CD14-positive monocyte (primary cell): ENCODE data around the gene MAGEB17. TPM values are rescaled to one million over a fixed set of nuclear protein-coding genes. Genes with fewer than 3 reads are reported as not detected.

Source experiments
- DNase-seq, 3 donors: peaks; one replicate each; pipeline ENCODE4 v3.0.0-alpha.2; 2011 to 2022
- H2AFZ ChIP-seq: 2 replicates; pipeline ENCODE4 v1.6.0; 2012; ENCODE audit warnings: mild to moderate bottlenecking, low read depth, low read length, inconsistent platforms; ENCODE audit not compliant: insufficient read depth, poor library complexity, severe bottlenecking
- H3K27ac ChIP-seq, 2 donors: 1 replicate in 1 of 2; 2 replicates in 1 of 2; pipeline ENCODE4 v1.5.1; 2012 to 2013; ENCODE audit warnings: low read length in 2 of 2, control low read depth in 1 of 2, inconsistent platforms in 1 of 2, low read depth in 1 of 2, mild to moderate bottlenecking in 1 of 2
- H3K27me3 ChIP-seq, 2 donors: one replicate each; pipeline versions ENCODE4 v1.6.0 to v1.6.1; 2011 to 2013; ENCODE audit warnings: low read length in 2 of 2; ENCODE audit not compliant: control insufficient read depth in 2 of 2, insufficient read depth in 2 of 2
- H3K36me3 ChIP-seq, 2 donors: replicated peaks in 1 of 2; 1 replicate in 1 of 2; 2 replicates in 1 of 2; pipeline versions ENCODE4 v1.5.1 to v1.6.1; 2012 to 2013; ENCODE audit warnings: low read length in 2 of 2, control low read depth in 1 of 2, inconsistent platforms in 1 of 2, mild to moderate bottlenecking in 1 of 2; ENCODE audit not compliant: insufficient read depth in 2 of 2, control insufficient read depth in 1 of 2
- H3K4me1 ChIP-seq, 2 donors: 1 replicate in 1 of 2; 2 replicates in 1 of 2; pipeline versions ENCODE4 v1.5.1 to v1.6.1; 2012 to 2013; ENCODE audit warnings: low read length in 2 of 2, control low read depth in 1 of 2, inconsistent platforms in 1 of 2, mild to moderate bottlenecking in 1 of 2, moderate library complexity in 1 of 2; ENCODE audit not compliant: insufficient read depth in 2 of 2, control insufficient read depth in 1 of 2
- H3K4me2 ChIP-seq: replicated peaks from 2 replicates; pipeline ENCODE3; 2012; ENCODE audit warnings: low read length, moderate library complexity, mild to moderate bottlenecking; ENCODE audit not compliant: poor library complexity, severe bottlenecking; ENCODE audit errors: extremely low read depth
- H3K4me3 ChIP-seq, 3 experiments: fragments of 200-600 bp in 1 of 3; sonication (generic) in 1 of 3; replicated peaks in 1 of 3; 1 replicate in 2 of 3; 2 replicates in 1 of 3; pipeline ENCODE4 v1.5.1; 2011 to 2013; ENCODE audit warnings: low read length in 3 of 3, mild to moderate bottlenecking in 3 of 3, control low read depth in 2 of 3, low read depth in 2 of 3, inconsistent platforms in 1 of 3, moderate library complexity in 1 of 3
- H3K79me2 ChIP-seq: 2 replicates; pipeline ENCODE4 v1.6.0; 2012; ENCODE audit warnings: mild to moderate bottlenecking, control low read depth, inconsistent platforms, low read length, moderate library complexity; ENCODE audit not compliant: insufficient read depth
- H3K9ac ChIP-seq: 2 replicates; pipeline ENCODE4 v1.6.0; 2017; ENCODE audit warnings: low read length, mild to moderate bottlenecking; ENCODE audit not compliant: insufficient read depth, poor library complexity, severe bottlenecking
- H3K9me3 ChIP-seq, 2 donors: replicated peaks in 1 of 2; 1 replicate in 1 of 2; 2 replicates in 1 of 2; pipeline versions ENCODE4 v1.5.1 to v1.6.1; 2012 to 2013; ENCODE audit warnings: low read length in 2 of 2, control low read depth in 1 of 2; ENCODE audit not compliant: control insufficient read depth in 1 of 2, insufficient read depth in 1 of 2
- H4K20me1 ChIP-seq: 2 replicates; pipeline ENCODE4 v1.6.0; 2012; ENCODE audit warnings: mild to moderate bottlenecking, low read length, control low read depth, moderate library complexity; ENCODE audit not compliant: insufficient read depth
- H3K27ac Mint-ChIP-seq, 7 donors: one replicate each; pipeline ENCODE4 v1.8.0; 2020; ENCODE audit warnings: mild to moderate bottlenecking in 7 of 7, mixed read lengths in 7 of 7, moderate library complexity in 6 of 7, inconsistent platforms in 2 of 7
- H3K27me3 Mint-ChIP-seq, 3 donors: one replicate each; pipeline ENCODE4 v1.8.0; 2021 to 2022; ENCODE audit warnings: low read depth in 3 of 3, mild to moderate bottlenecking in 3 of 3, mixed read lengths in 3 of 3, moderate library complexity in 3 of 3, inconsistent platforms in 1 of 3
- H3K36me3 Mint-ChIP-seq, 2 donors: one replicate each; pipeline ENCODE4 v1.8.0; 2020; ENCODE audit warnings: mixed read lengths in 2 of 2, inconsistent platforms in 1 of 2, mild to moderate bottlenecking in 1 of 2
- H3K4me1 Mint-ChIP-seq: one replicate; pipeline ENCODE4 v1.8.0; 2020; ENCODE audit warnings: mild to moderate bottlenecking, mixed read lengths
- H3K4me3 Mint-ChIP-seq, 2 donors: one replicate each; pipeline ENCODE4 v1.8.0; 2020; ENCODE audit warnings: mild to moderate bottlenecking in 2 of 2, mixed read lengths in 2 of 2, moderate library complexity in 1 of 2
- H3K9me3 Mint-ChIP-seq, 7 donors: one replicate each; pipeline ENCODE4 v1.8.0; 2020 to 2022; ENCODE audit warnings: mixed read lengths in 7 of 7, mild to moderate bottlenecking in 6 of 7, moderate library complexity in 6 of 7, inconsistent platforms in 2 of 7
- WGBS: methylation state at CpG from one replicate; pipeline ENCODE4 v1.1.5; 2013; ENCODE audit warnings: missing lambda C conversion rate; ENCODE audit not compliant: insufficient coverage; 5-methylcytosine and 5-hydroxymethylcytosine counted together
- intact Hi-C, 2 donors: fragments of 100-400 bp; cut with micrococcal nuclease; formaldehyde crosslinking; loops; one replicate each; pipeline versions ENCODE4 v1.15.0 to v1.15.1; 2023
- polyA plus RNA-seq, 3 donors: library from polyadenylated mRNA; depleted of rRNA in 1 of 3; unstranded in 2 of 3; stranded (reverse) in 1 of 3; fragments of 300-500 nt in 2 of 3; fragments of >200 nt in 1 of 3; fragmentation: Illumina TruSeq in 2 of 3; gene quantifications; 1 replicate in 2 of 3; 2 replicates in 1 of 3; pipeline ENCODE4 v1.2.3, GENCODE V29; 2012 to 2021
- TF ChIP-seq, protein P1 (sequence below): fragments of 200-600 bp; IDR thresholded peaks from one replicate; pipeline ENCODE4 v1.8.0; 2022; ENCODE audit warnings: antibody characterized with exemption, mild to moderate bottlenecking

Gene MAGEB17
- polyA plus RNA-seq, 3 donors = 0.13 TPM; not detected in 2

DNA sequence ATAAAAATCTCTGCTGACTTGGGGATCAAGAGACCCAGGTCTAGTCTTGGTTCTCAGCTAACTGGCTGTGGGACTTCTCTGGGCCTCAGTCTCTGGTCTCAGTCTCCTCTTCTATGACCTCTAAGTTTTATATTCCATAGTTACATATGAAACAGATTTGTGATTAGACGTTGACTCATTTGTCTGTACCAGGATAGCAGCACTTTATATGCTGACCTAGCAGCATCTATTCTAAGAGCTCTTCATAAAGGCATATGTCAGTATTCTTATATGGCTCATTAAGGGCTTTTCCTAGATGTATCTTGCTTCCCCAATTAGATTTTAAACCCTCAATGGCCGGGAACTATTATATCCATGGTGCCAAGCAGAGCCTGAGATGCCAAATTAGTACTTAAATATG is 31.2 kb upstream of the MAGEB17 start:
- Histone ChIP-seq H3K27me3 (peaks cover 0 to 38% of the 10 kb centered on the region in 2 donors), H3K4me2 (no peak overlapping the region), H3K4me3 (no peak overlapping the region), H4K20me1 (no peaks in the 10 kb centered on the region), H3K27ac (no peak overlapping the region), H3K36me3 (no peaks in the 10 kb centered on the region), H3K79me2 (no peaks in the 10 kb centered on the region), H3K4me1 (peaks cover 10 to 15% of the 10 kb centered on the region in 2 donors), H3K9ac (no peak overlapping the region), H3K9me3 (no peaks in the 10 kb centered on the region), H2AFZ (no peak overlapping the region)
- no peak overlapping the region for H3K27ac Mint-ChIP-seq
- H3K27me3 Mint-ChIP-seq = peaks cover 0 to 24% (median 2%) of the 10 kb centered on the region in 3 donors
- no peak overlapping the region for H3K4me3 Mint-ChIP-seq
- H3K4me1 Mint-ChIP-seq = peaks cover 16% of the 10 kb centered on the region
- no peak for DNase-seq
- peaks cover 0 to 2% (median 0%) of the 10 kb centered on the region in 7 donors for H3K9me3 Mint-ChIP-seq
- intact Hi-C loops = no loop called here
- TF ChIP-seq, protein P1, sequence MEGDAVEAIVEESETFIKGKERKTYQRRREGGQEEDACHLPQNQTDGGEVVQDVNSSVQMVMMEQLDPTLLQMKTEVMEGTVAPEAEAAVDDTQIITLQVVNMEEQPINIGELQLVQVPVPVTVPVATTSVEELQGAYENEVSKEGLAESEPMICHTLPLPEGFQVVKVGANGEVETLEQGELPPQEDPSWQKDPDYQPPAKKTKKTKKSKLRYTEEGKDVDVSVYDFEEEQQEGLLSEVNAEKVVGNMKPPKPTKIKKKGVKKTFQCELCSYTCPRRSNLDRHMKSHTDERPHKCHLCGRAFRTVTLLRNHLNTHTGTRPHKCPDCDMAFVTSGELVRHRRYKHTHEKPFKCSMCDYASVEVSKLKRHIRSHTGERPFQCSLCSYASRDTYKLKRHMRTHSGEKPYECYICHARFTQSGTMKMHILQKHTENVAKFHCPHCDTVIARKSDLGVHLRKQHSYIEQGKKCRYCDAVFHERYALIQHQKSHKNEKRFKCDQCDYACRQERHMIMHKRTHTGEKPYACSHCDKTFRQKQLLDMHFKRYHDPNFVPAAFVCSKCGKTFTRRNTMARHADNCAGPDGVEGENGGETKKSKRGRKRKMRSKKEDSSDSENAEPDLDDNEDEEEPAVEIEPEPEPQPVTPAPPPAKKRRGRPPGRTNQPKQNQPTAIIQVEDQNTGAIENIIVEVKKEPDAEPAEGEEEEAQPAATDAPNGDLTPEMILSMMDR = no peak
- H3K36me3 Mint-ChIP-seq = peaks cover 0 to 1% of the 10 kb centered on the region in 2 donors
- no CpG with 5 or more reads among the region's 2 CpGs for WGBS

DNA sequence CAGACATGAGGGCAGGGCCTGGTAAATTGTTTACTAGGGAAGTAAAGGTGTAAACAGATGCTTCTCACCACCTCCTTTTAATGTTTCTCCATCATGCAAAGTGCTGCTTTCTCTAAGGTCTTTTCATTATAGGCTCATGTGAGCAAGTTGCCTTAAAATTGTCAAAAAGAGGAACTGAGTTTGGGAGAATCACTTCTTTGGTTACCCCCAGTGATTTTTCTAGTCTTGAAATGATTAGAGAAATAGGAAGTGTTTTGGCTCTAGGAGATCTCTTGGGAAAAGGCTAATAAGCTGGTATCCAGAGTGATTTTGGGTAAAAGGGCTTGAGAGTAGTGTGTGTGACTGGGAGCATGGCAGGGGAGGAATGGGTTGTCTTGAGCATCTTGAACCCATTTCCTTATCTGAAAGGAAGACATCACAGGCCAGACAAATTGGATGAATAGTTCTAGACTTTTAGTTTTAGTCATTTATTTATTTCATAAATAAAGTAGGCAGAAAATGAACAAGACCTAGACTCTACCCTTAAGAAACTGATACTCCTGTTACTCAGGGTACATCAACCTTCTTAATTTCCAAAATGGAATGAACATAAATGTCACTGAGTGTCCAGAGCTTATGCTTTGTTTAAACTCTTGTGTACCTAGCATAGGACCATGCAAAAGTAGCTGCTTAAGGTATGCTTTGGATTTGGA is 29.7 kb upstream of the MAGEB17 start:
- H4K20me1 ChIP-seq = no peaks in the 10 kb centered on the region
- H3K9me3 ChIP-seq = no peaks in the 10 kb centered on the region
- peaks cover 0 to 27% (median 2%) of the 10 kb centered on the region in 3 donors for H3K27me3 Mint-ChIP-seq
- H3K27me3 ChIP-seq = peaks cover 0 to 43% of the 10 kb centered on the region in 2 donors
- H3K36me3 Mint-ChIP-seq = peaks cover 0 to 1% of the 10 kb centered on the region in 2 donors
- H3K79me2 ChIP-seq = no peaks in the 10 kb centered on the region
- peak overlapping the region in 5 of 7 donors; percentile 3 to 62 (median 26) for H3K27ac Mint-ChIP-seq
- intact Hi-C loops = no loop called here
- no peak overlapping the region for H3K4me3 Mint-ChIP-seq
- no peak overlapping the region for H2AFZ ChIP-seq
- TF ChIP-seq, protein P1 = no peak
- peak in 2 of 3 donors; percentile 28 to 35 for DNase-seq
- H3K4me2 ChIP-seq = no peak overlapping the region
- H3K4me3 ChIP-seq = no peak overlapping the region
- peaks cover 10 to 12% of the 10 kb centered on the region in 2 donors for H3K4me1 ChIP-seq
- peaks cover 10% of the 10 kb centered on the region for H3K4me1 Mint-ChIP-seq
- no peaks in the 10 kb centered on the region for H3K36me3 ChIP-seq
- H3K9me3 Mint-ChIP-seq = peaks cover 0 to 2% (median 0%) of the 10 kb centered on the region in 7 donors
- no peak overlapping the region for H3K9ac ChIP-seq
- no peak overlapping the region for H3K27ac ChIP-seq
